ENCODE measurements around the gene KPTN. TPM values are rescaled to one million over a fixed set of nuclear protein-coding genes. Genes with fewer than 3 reads are reported as not detected.

The KPTN gene
- total and polyA plus RNA-seq, 2 of the 8 experiments (the other 6 are each of a cell fraction or from before 2014, with no cell fraction given): 23.6 to 31.3 TPM

DNA sequence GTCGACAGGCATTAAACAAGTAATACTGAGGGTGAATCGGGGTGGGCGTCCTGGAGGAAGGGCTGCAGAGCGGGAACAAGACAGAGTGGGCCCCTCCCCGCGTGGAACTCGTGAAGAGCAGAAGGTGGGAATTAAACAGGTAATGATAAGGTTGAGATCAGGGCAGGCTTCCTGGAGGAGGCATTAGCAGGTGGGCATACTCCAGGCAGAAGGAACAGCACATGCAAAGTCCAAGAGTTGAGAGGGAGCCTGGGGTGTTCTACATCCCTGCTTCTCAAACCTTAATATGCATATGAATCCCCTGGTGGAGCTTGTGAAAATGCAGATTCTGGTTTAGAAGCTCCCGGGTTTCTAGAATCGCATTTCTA, 35.7 kb downstream of the KPTN start:
- FAIRE-seq (no peak), DNase-seq (ENCODE audit: low read depth in 1 of 2, low spot score in 2 of 2) (no peak)
- no peak overlapping the region for H3K23ac ChIP-seq (ENCODE audit: insufficient read length)
- H2AFZ ChIP-seq (ENCODE audit: low read length): no peak overlapping the region
- H2BK20ac ChIP-seq (ENCODE audit: low read length): no peak overlapping the region
- 10% methylated on average over 6 of the region's 9 CpGs; no CpG with 5 or more reads in 1 of the 2 experiments for WGBS, 2 experiments (ENCODE audit: extremely low coverage in 1 of 2, insufficient coverage in 1 of 2, insufficient read length in 1 of 2, insufficient replicate concordance in 2 of 2, low coverage in 1 of 2, low lambda C conversion rate in 2 of 2, missing lambda C conversion rate in 1 of 2)
- CTCF ChIA-PET (ENCODE audit: partially characterized antibody): interaction anchor here (1.4 to 24.5 kb wide), 5 partner anchors 14 to 259 kb away, joined by 3 to 436 read pairs (median 7); partner anchors contain the start of gene EHD2
- no peaks in the 10 kb centered on the region for H3K79me2 ChIP-seq (ENCODE audit: control insufficient read depth in 1 of 2, insufficient read depth in 2 of 2, low read length in 2 of 2)
- no peak overlapping the region for H3K18ac ChIP-seq (ENCODE audit: extremely low read depth, low read length)
- no peak overlapping the region for H4K8ac ChIP-seq (ENCODE audit: extremely low read depth, insufficient read depth, low read length)
- no peaks in the 10 kb centered on the region for H3K9me3 ChIP-seq (ENCODE audit: insufficient read depth in 2 of 2, low read depth in 1 of 2, low read length in 1 of 2)
- peak overlapping the region; percentile 79 to 89 for H3K4me2 ChIP-seq (ENCODE audit: insufficient read depth in 1 of 2, low read depth in 2 of 2, low read length in 2 of 2)
- H3K79me1 ChIP-seq (ENCODE audit: low read depth, low read length): no peaks in the 10 kb centered on the region; the same call in 1 of the 2 replicates
- no peak overlapping the region for H2BK120ac ChIP-seq (replicated peaks; ENCODE audit: low read depth, low read length)
- H4K20me1 ChIP-seq (replicated peaks in 1 of 2; ENCODE audit: control insufficient read depth in 1 of 2, insufficient read depth in 2 of 2, low read length in 2 of 2): peaks cover 2 to 15% of the 10 kb centered on the region in 2 experiments
- H3K4me3 ChIP-seq (ENCODE audit: extremely low read depth in 1 of 4, insufficient read depth in 2 of 4, low read depth in 3 of 4, low read length in 4 of 4): peak overlapping the region; percentile 29 to 70 (median 56)
- H3K14ac ChIP-seq (ENCODE audit: insufficient read length): no peak overlapping the region
- H3K27ac ChIP-seq (ENCODE audit: low read depth, low read length): no peak overlapping the region
- no peak overlapping the region for H4K5ac ChIP-seq (ENCODE audit: insufficient read length, low read depth, low read length)
- H3K9ac ChIP-seq (replicated peaks in 1 of 4; ENCODE audit: extremely low read depth in 1 of 4, low read depth in 3 of 4, low read length in 3 of 4): no peak overlapping the region
- no peak overlapping the region for H2BK15ac ChIP-seq (ENCODE audit: low read length)
- no peak overlapping the region for H3K56ac ChIP-seq (replicated peaks; ENCODE audit: insufficient read length, low read depth, low read length)
- peaks cover 0 to 9% (median 9%) of the 10 kb centered on the region in 4 experiments; a peak in 5 of 7 replicates for H3K27me3 ChIP-seq (replicated peaks in 1 of 4; ENCODE audit: control insufficient read depth in 3 of 4, extremely low read depth in 1 of 4, insufficient read depth in 3 of 4, low read length in 3 of 4)
- no peak overlapping the region for H3K4ac ChIP-seq (replicated peaks; ENCODE audit: insufficient read length, low read depth, low read length)
- 0 out of 2 replicates have a peak overlapping the region, but pooled peaks have one; percentile 5 for H2AK5ac ChIP-seq (ENCODE audit: low read depth, low read length)
- H3K23me2 ChIP-seq (ENCODE audit: low read depth, low read length): peaks cover 18% of the 10 kb centered on the region; the same call in 1 of the 2 replicates
- peaks cover 7 to 18% (median 11%) of the 10 kb centered on the region in 4 experiments for H3K4me1 ChIP-seq (replicated peaks in 1 of 4; ENCODE audit: control insufficient read depth in 3 of 4, insufficient read depth in 4 of 4, low read length in 3 of 4)
- no peak for TF ChIP-seq RFX5 (IDR thresholded peaks at IDR 0.05; ENCODE audit: borderline replicate concordance, low read depth, low read length)
- TF ChIP-seq PHF8 (conservative IDR thresholded peaks at IDR 0.05; ENCODE audit: low read depth, low read length): no peak
- no peak for TF ChIP-seq SP1 (IDR thresholded peaks at IDR 0.05; ENCODE audit: low read depth, low read length)
- TF ChIP-seq ASH2L (IDR thresholded peaks at IDR 0.05; ENCODE audit: low read length): no peak
- no peak for TF ChIP-seq HDAC6 (IDR thresholded peaks at IDR 0.05; ENCODE audit: low read depth, low read length)
- TF ChIP-seq SRF (IDR thresholded peaks at IDR 0.05; ENCODE audit: low read depth, low read length): no peak
- no peak for TF ChIP-seq EGR1 (IDR thresholded peaks at IDR 0.05; ENCODE audit: borderline replicate concordance, low read depth, low read length)
- TF ChIP-seq, protein P1, sequence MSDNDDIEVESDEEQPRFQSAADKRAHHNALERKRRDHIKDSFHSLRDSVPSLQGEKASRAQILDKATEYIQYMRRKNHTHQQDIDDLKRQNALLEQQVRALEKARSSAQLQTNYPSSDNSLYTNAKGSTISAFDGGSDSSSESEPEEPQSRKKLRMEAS (IDR thresholded peaks at IDR 0.05): no peak
- POLR2A ChIA-PET (ENCODE audit: partially characterized antibody): interaction anchor here (1.0 to 3.8 kb wide), 13 partner anchors 9 to 318 kb away, joined by 3 to 29 read pairs (median 4); partner anchors contain the start of genes DHX34, KPTN and SLC8A2
- H4K91ac ChIP-seq (replicated peaks; ENCODE audit: insufficient read length, low read length): peak overlapping the region; percentile 100
- H3K36me3 ChIP-seq (ENCODE audit: control insufficient read depth in 2 of 4, insufficient read depth in 4 of 4, low read length in 3 of 4): no peaks in the 10 kb centered on the region; a peak in 1 of 8 replicates
- peak overlapping the region; percentile 84; the same call in 1 of the 2 replicates for H2BK12ac ChIP-seq (ENCODE audit: low read depth, low read length)
- 0 out of 2 replicates have a peak overlapping the region, but pooled peaks have one; percentile 84 for H2BK5ac ChIP-seq (ENCODE audit: low read depth, low read length)

Data from H1 (cell line).